Loucy (cell line): Measurements from ENCODE around the gene NLRP6.

Experiments used
- H2AFZ ChIP-seq: fragments of 200-600 bp; sonication (generic); 2 replicates; pipeline ENCODE4 v1.6.0; 2016; ENCODE audit warnings: antibody characterized with exemption, mild to moderate bottlenecking, low read length, moderate library complexity
- H3F3A ChIP-seq: fragments of 200-600 bp; 2 replicates; pipeline ENCODE4 v1.6.0; 2016; ENCODE audit warnings: antibody characterized with exemption, low read depth, mild to moderate bottlenecking
- H3K27me3 ChIP-seq: fragments of 200-600 bp; sonication (generic); 2 replicates; pipeline ENCODE4 v1.6.1; 2014; ENCODE audit warnings: low read length, mild to moderate bottlenecking; ENCODE audit not compliant: insufficient read depth, poor library complexity, severe bottlenecking
- H3K36me3 ChIP-seq: fragments of 200-600 bp; sonication (generic); 2 replicates; pipeline ENCODE4 v1.6.1; 2016; ENCODE audit warnings: low read length; ENCODE audit not compliant: insufficient read depth
- H3K4me1 ChIP-seq: fragments of 200-600 bp; sonication (generic); 2 replicates; pipeline ENCODE4 v1.5.1; 2014; ENCODE audit warnings: low read length, mild to moderate bottlenecking; ENCODE audit not compliant: insufficient read depth, poor library complexity, severe bottlenecking
- H3K4me2 ChIP-seq: fragments of 200-600 bp; sonication (generic); 2 replicates; pipeline ENCODE4 v1.6.0; 2014; ENCODE audit warnings: antibody characterized with exemption, low read length, low read depth, mild to moderate bottlenecking; ENCODE audit not compliant: poor library complexity, severe bottlenecking
- H3K4me3 ChIP-seq: fragments of 200-600 bp; sonication (generic); 2 replicates; pipeline ENCODE4 v1.5.1; 2014; ENCODE audit warnings: low read length, mild to moderate bottlenecking, mixed read lengths; ENCODE audit not compliant: poor library complexity, severe bottlenecking
- H3K79me2 ChIP-seq: fragments of 200-600 bp; sonication (generic); 2 replicates; pipeline ENCODE4 v1.6.1; 2014; ENCODE audit warnings: low read length; ENCODE audit not compliant: insufficient read depth
- H3K9ac ChIP-seq: fragments of 200-600 bp; sonication (generic); 2 replicates; pipeline ENCODE4 v1.6.0; 2014; ENCODE audit warnings: mild to moderate bottlenecking, low read depth, low read length, moderate library complexity; ENCODE audit not compliant: poor library complexity, severe bottlenecking
- H3K9me2 ChIP-seq: fragments of 200-600 bp; sonication (generic); replicated peaks from 2 replicates; pipeline ENCODE4 v1.6.1; 2016; ENCODE audit warnings: low read depth, low read length, mixed read lengths
- H3K9me3 ChIP-seq: fragments of 200-600 bp; sonication (generic); 2 replicates; pipeline ENCODE4 v1.6.1; 2014; ENCODE audit warnings: mild to moderate bottlenecking, antibody characterized with exemption, low read length, low read depth; ENCODE audit not compliant: insufficient read depth
- H4K20me1 ChIP-seq: fragments of 200-600 bp; sonication (generic); 2 replicates; pipeline ENCODE4 v1.6.0; 2014; ENCODE audit warnings: antibody characterized with exemption, low read length, mild to moderate bottlenecking; ENCODE audit not compliant: insufficient read depth, poor library complexity, severe bottlenecking
- CTCF ChIP-seq: fragments of 200-600 bp; sonication (generic); conservative IDR thresholded peaks from 2 replicates; pipeline ENCODE4 v1.5.1; 2014; ENCODE audit warnings: mild to moderate bottlenecking, antibody characterized with exemption, low read length
- EZH2phosphoT487 ChIP-seq: fragments of 200-600 bp; IDR thresholded peaks from 2 replicates; pipeline ENCODE4 v1.6.1; 2018; ENCODE audit warnings: antibody characterized with exemption, mild to moderate bottlenecking, moderate library complexity, borderline replicate concordance

The NLRP6 gene

GRCh38 chr11:289712-290620, 11.8 kb downstream of the NLRP6 start:
- H3K4me2 ChIP-seq: peak overlapping the region; percentile 98
- no peak for TF ChIP-seq EZH2phosphoT487
- no peak for TF ChIP-seq CTCF
- peaks cover 37% of the 10 kb centered on the region; the same call in 1 of the 2 replicates for H3K79me2 ChIP-seq
- H3K4me3 ChIP-seq: peak overlapping the region; percentile 93
- no peaks in the 10 kb centered on the region; the same call in 1 of the 2 replicates for H3K36me3 ChIP-seq
- peaks cover 40% of the 10 kb centered on the region for H3K4me1 ChIP-seq
- H3K27me3 ChIP-seq: no peaks in the 10 kb centered on the region
- H3K9me2 ChIP-seq: no peaks in the 10 kb centered on the region
- no peaks in the 10 kb centered on the region for H3K9me3 ChIP-seq
- H4K20me1 ChIP-seq: peaks cover 3% of the 10 kb centered on the region
- H2AFZ ChIP-seq: no peak overlapping the region
- peak overlapping the region; percentile 76 for H3K9ac ChIP-seq
- H3F3A ChIP-seq: no peaks in the 10 kb centered on the region

GRCh38 chr11:290621-291231, 12.5 kb downstream of the NLRP6 start:
- TF ChIP-seq CTCF (no peak), EZH2phosphoT487 (no peak)
- peaks cover 37% of the 10 kb centered on the region; the same call in 1 of the 2 replicates for H3K79me2 ChIP-seq
- no peak overlapping the region for H2AFZ ChIP-seq
- no peaks in the 10 kb centered on the region for H3K27me3 ChIP-seq
- H4K20me1 ChIP-seq: peaks cover 3% of the 10 kb centered on the region
- H3K4me3 ChIP-seq: peak overlapping the region; percentile 93
- H3K9me3 ChIP-seq: no peaks in the 10 kb centered on the region
- peaks cover 40% of the 10 kb centered on the region for H3K4me1 ChIP-seq
- H3K4me2 ChIP-seq: peak overlapping the region; percentile 98
- no peaks in the 10 kb centered on the region for H3F3A ChIP-seq
- no peaks in the 10 kb centered on the region; the same call in 1 of the 2 replicates for H3K36me3 ChIP-seq
- no peaks in the 10 kb centered on the region for H3K9me2 ChIP-seq
- peak overlapping the region; percentile 76 for H3K9ac ChIP-seq

GRCh38 chr11:291281-292210, 13.3 kb downstream of the NLRP6 start:
- Histone ChIP-seq H3K27me3 (no peaks in the 10 kb centered on the region), H3K36me3 (no peaks in the 10 kb centered on the region; the same call in 1 of the 2 replicates), H3K4me2 (peak overlapping the region; percentile 98), H4K20me1 (peaks cover 3% of the 10 kb centered on the region), H3K9me2 (no peaks in the 10 kb centered on the region), H3F3A (no peaks in the 10 kb centered on the region), H3K79me2 (peaks cover 33% of the 10 kb centered on the region; the same call in 1 of the 2 replicates), H3K4me1 (peaks cover 40% of the 10 kb centered on the region), H3K9ac (peak overlapping the region; percentile 76), H3K4me3 (peak overlapping the region; percentile 93), H2AFZ (no peak overlapping the region), H3K9me3 (no peaks in the 10 kb centered on the region)
- no peak for TF ChIP-seq EZH2phosphoT487
